NCI-H345 treated with DMSO at 0.1 percent for 48 hours (cell line): Measurements from ENCODE around the gene MAGIX.
"Not testable (repeated sequence)": the region's sequence is repeated elsewhere in the genome, so short reads cannot be mapped to it uniquely, and the experiment has no call there.

Source experiments
- DNase-seq: peaks from one replicate; lab custom pipeline; 2025; ENCODE audit not compliant: unreplicated experiment; lab: John Stamatoyannopoulos, UW

Gene MAGIX

DNA sequence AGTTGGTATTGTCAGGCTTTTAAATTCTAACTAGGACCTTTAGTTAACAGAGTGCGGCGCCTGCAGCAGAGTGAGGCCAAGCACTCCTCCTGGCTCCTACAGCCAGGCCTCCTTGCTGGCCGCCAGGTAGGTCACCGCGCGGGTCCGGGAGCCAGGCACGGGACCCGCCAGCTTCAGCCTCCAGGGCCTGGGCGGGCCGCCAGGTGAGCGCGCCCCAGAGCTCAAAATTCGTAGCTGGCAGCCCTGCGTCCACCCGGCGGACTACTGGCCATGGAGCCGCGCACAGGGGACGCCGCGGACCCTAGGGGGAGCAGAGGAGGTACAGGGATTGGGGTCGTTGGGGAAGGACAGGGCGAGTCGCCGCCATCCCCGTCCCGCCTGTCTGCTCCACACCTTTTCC is at the start of gene MAGIX:
Gene MAGIX, plus strand, starts transcription at position 139 of the 400 bp plus-strand sequence. Its CDS starts 132 bp downstream, at position 271.
- DNase-seq, result no peak

DNA sequence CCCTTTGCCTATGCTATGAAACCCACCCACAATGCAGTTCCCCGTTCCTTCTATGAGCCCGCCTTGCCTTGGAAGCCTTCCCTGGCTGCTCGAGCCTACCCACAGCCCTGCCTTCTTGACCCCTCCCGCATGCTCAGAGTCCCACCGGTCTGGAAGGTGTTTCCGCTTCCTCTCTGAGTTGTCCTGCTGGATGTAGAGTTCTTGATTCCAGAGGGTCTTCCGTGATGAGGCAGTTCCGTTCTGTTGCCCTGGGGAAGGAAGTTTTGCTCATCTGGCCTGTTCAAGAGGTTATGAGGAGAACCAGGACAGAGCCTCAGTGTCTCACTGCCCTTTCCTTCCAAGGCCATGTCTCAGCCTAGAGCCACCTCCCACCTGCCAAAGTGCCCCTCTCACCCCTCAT is 46.5 kb upstream of the MAGIX start:
- DNase-seq, result no peak

DNA sequence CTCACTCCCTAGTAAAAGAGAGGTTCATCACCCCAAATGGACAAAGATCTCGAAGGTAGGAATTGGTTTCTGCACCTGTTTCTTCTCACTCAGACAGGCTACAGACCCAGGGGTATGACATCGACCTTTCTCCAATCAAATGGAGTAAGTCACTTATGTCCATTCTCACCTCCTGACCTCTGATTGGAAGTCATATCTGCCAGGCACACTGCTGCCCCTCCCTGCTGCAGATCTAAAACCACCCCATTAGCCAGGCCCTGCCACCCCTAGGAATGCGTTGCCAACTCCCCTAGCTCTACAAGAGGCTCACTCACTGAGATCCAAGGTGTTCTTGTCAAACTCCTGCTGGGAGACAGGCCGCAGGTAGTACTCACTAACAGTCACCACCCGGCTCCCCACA is 45.8 kb upstream of the MAGIX start:
- DNase-seq, result no peak

DNA sequence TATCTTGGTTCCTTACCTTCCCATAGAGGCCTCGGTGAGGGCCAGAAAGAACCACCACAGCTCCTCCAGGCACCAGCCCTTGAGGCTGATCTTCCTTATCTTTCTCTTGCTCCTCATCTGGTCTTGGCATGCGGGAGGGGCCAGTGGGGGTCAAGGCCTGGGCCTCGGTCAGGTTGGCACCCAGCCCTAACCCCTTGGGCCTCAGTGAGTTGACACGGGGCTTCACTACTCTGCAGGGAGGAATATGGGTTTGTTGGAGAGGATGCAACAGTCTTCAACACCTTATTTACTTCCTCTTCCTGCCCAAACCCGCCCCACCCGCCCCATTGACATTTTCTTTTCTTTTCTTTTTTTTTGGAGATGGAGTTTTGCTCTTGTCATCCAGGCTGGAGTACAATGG is 45.0 kb upstream of the MAGIX start:
- no peak for DNase-seq

DNA sequence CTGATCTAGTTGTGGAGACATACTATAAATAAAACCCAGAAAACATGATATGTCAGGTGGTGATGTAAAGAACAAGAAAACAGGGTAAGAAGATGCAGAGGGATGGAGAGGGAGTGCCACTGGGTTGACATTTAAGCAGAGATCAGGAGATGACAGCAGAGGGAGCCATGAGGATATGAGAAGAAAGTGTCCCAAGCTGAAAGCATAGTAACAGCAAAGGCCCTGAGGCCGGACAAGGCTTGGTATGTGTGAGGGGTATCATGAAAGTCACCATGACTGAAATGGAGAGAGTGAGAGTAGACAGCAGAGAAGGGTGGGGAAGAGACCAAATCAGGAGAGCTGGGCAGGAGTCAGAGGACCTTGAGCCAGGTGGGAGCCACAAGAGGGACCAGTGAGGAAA is 42.5 kb upstream of the MAGIX start:
- DNase-seq, result no peak

DNA sequence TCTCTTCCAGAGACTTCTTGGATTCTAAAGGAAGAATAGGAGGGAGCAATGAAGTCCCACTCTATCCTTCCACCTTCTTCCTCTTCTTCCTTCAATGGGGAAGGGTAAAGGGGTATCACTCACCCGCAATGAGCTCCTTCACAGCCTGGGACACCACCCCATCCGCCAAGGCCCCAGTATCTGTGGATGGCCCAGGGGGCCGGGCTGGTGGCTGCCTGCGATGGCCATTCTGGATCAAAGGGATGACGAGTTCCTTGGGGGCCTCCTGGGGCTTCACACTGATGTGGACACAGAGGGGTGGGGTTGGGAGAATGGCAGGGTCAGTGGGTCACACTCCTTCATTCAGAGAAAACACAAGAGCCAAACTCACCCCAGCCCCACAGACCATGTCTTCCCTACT is 40.1 kb upstream of the MAGIX start:
- DNase-seq, result no peak

DNA sequence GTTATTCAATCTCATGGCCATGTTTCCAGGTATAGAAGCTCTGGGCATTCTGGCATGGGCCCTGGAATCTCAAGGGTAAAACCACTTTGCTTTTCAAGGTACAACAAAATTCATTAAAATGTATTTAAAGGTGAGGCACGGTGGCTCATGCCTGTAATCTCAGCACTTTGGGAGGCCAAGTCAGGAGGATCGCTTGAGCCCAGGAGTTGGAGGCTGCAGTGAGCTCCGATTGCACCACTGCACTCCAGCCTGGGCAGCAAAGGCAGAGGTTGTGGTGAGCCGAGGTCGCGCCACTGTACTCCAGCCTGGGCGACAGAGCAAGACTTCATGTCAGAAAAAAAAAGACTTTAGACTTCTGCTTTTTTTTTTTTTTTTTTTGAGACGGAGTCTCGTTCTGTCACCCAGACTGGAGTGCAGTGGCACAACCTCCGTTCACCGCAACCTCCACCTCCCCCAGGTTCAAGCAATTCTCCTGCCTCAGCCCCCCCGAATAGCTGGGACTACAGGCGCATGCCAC is 34.8 kb upstream of the MAGIX start:
- not testable (repeated sequence) for DNase-seq

DNA sequence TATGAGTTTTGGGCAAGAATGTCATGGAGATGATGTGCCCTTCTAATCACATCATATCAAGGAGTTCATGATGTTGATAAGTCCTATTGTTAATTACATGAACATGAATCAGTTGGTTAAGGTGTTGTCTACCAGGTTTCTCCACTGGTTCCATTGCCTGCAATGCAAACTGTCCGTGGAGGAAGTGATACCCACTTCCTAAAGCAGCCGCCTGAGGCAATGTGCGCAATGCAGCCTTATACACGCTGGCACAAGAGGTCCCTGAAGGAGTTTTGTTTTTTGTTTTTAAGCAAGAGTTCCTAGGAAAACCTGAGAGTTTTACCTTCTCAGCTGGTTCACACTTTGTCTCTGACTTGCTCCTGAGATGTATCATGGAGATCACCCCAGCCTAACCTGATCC is 33.1 kb upstream of the MAGIX start:
- no peak for DNase-seq

DNA sequence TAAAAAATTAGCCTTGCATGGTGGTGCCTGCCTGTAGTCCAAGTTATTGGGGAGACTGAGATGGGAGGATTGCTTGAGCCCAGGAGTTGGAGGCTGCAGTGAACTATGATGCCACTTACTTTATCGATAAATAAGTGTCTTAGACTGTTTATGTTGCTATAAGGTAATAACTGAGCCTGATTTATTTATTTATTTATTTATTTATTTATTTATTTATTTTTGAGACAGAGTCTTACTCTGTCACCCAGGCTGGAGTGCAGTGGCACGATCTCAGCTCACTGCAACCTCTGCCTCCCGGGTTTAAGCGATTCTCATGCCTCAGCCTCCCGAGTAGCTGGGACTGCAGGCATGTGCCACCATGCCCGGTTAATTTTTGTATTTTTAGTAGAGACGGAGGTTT is 30.3 kb upstream of the MAGIX start:
- not testable (repeated sequence) for DNase-seq

DNA sequence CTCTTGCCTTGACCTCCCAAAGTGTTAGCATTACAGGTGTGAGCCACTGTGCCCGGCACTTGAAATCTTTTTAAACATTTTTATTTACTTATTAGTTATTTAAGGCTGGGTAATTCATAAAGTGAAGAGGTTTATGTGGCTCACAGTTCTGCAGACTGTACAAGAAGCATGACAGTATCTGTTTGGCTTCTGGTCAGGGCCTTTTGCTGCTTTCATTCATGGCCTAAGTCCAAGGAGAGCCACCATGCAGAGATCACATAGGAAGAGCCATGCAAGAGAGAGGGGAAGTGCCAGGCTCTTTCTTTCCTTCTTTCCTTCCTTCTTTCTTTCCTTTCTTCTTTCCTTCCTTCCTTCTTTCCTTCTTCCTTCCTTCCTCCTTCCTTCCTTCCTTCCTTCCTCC is 28.8 kb upstream of the MAGIX start:
- DNase-seq, result no peak

DNA sequence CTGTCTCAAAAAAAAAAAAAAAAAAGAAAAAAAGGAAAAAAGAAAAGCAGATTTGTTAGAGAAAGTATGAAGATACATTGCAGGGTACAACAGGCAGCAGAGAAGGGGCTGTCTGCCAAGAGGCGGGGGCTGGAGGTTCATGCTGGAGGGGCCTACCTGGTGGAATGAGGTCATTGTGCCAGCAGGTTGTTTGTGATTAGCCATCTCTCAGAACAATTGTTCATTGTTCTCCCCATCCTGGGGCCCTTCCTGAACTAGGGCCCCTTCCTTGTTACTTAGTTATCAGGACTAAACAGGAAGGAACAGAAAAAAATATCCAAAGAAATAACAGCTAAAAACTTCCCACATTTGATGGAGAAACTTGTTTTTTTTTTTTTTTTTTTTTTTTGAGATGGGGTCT is 25.1 kb upstream of the MAGIX start:
- DNase-seq, result no peak

DNA sequence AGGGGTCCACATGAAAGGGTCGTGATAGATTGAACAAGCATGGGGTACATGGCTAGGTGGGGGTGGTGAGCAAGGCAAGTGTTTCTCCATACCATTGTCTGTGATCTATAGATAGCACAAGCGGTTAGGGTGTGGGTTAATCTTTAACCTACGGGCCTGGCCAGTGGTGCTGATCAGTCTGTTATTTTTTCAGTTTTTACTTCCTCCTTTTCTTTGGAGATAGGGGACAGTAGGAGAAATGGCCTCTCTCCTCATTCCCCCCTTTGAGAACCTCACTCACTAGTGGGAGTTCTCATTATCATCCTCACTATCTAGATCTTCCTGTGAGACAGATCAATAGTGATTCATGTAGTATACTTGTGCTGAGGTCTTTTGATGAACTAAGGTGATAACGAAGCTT is 22.8 kb upstream of the MAGIX start:
- DNase-seq, result no peak

DNA sequence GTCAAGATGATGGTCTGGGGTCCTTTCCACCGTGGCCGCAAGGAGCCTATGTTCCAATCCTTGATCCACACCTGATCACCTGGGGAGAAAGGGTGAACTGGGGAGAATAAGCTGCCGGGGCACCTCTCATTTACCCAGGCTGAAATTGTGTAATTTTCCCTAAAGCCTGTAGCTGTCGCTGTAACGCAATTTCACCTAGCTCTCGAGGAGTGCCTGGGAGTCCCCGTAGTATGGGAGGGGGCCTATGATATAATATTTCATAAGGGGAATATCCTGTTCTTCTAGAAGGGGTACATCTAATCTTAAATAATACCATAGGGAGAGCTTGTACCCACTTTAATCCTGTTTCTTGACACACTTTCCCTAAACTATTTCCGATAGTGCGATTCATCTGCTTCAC is 20.3 kb upstream of the MAGIX start:
- not testable (repeated sequence) for DNase-seq

DNA sequence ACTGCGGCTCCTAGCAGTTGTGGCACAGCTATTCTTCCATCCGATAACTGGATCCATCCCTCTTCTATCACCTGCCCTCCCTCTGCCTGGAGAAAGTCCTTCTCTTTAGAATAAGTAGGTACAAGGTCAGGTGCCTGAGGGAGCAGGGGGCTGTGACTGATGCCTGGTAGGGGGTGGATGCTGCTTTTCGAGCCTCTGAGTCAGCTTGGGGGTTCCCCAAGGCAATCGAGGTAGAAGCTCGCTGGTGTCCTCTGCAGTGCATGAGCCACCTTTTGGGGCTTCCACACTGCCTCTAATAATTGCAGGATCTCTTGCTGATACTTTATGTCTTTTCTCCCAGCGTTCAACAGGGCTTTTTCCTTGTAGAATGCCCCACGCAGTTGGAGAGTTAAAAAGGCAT is 19.4 kb upstream of the MAGIX start:
- DNase-seq, result not testable (repeated sequence)

DNA sequence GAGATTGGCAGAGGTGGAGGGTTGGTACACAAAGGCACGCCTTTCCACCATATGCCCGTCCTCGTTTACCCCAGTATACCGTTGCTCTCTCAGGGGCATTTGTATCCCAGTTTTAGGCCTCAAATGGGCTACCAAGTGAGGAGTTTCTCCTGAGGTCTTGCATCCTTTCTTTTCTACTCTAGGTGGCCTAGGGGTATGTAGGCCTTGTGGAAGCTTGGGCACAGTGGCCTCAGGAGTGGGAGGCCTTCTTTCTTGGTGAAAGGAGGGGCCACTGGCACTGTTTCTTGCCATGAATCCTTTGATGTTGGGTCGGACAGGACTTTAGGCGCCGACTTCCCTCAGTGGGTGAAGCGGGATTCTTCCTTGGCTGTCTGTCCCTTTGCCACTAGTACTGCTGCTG is 15.3 kb upstream of the MAGIX start:
- no peak for DNase-seq

DNA sequence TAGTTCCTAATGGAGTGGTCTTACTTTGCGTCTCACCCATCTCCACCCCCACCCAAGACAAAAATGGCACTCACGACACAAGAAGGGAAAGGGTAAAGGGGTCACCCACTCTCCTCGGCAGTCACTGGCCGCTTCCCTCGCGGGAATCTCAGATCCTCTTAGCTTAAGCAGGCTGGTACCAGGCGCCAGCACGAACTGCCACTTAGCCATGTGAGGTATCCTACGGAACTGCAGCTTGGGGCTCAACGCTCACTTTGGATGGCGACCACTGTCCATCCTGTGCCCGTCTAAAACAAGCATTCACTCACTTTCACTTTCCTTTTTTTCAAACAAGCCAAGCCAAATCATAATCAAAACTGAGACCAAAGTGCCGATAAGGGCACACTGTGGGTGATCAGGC is 14.6 kb upstream of the MAGIX start:
- no peak for DNase-seq

DNA sequence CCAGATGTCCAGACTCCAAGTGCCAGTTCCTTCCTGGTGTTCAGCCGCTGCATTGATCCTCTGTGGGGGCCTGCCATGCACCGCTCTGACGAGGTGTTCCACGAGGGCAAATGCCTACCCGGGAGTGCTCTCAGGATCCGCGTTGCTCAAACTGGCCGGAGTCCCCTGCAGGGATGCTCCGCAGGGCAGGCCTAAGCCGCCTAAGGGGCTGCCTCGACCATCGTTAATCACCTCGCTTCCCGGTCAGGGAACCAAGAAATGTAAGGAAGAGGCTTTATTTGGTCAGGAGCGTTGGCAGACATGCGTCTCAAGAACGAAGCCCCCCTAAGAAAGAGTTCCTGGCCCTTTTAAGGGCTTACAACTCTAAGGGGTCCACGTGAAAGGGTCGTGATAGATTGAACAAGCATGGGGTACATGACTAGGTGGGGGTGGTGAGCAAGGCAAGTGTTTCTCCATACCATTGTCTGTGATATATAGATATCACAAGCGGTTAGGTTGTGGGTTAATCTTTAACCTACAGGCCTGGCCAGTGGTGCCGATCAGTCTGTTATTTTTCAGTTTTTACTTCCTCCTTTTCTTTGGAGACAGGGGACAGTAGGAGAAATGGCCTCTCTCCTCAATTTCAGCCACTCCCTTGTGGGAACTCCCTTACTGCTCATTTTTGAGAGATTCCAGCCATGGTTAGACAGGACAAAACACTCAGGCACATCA is 14.0 kb upstream of the MAGIX start:
- not testable (repeated sequence) for DNase-seq

DNA sequence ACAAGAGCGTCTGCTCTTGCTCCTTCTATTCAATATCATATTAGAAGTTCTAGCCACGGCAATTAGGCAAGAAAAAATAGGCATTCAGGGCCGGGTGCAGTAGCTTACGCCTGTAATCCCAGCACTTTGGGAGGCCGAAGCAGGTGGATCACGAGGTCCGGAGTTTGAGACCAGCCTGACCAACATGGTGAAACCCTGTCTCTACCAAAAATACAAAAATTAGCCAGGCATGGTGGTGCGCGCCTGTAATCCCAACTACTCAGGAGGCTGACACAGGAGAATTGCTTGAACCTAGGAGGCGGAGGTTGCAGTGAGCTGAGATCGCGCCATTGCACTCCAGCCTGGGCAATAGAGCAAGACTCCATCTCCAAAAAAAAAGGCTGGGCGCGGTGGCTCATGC is 13.3 kb upstream of the MAGIX start:
- DNase-seq, result not testable (repeated sequence)

DNA sequence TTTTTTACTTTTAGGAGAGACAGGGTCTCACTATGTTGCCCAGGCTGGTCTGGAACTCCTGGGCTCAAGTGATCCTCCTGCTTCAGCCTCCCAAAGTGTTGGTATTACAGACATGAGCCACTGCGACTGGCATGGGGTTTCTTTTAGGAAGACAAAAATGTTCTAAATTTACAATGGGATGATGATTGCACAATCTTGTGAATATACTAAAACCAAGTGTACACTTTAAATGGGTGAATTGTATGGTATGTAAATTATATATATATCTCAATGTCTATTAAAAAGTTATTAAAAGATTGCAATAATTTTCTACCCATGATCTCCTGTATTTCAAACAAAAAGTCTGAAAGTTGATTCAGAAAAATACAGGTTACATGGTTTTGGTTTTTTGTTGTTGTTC is 9.1 kb upstream of the MAGIX start:
- no peak for DNase-seq

DNA sequence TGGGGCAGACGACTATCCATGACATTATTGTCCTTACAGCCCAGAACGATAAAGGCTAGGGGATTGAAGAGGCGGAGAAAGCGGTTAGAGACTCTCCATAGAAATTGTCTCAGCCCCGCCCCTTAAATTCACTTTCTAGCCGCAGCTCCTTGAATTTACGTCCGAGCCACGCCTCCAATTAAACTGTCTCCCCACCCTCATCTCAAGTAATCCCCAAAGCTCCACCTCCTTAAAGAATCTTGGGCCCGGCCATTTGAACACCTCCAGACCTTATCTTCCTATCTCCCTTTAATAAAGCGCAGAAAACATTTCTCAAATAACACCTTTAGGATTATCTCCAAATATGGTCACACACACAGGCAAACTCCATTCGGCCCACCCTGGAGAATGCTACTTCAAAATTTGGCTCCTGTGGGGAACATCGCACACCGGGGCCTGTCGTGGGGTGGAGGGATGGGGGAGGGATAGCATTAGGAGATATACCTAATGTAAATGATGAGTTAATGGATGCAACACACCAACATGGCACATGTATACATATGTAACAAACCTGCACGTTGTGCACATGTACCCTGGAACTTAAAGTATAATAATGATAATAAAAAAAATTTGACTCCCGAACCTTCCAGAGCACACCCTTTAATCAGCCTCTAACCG is 7.2 kb upstream of the MAGIX start:
- no peak for DNase-seq

DNA sequence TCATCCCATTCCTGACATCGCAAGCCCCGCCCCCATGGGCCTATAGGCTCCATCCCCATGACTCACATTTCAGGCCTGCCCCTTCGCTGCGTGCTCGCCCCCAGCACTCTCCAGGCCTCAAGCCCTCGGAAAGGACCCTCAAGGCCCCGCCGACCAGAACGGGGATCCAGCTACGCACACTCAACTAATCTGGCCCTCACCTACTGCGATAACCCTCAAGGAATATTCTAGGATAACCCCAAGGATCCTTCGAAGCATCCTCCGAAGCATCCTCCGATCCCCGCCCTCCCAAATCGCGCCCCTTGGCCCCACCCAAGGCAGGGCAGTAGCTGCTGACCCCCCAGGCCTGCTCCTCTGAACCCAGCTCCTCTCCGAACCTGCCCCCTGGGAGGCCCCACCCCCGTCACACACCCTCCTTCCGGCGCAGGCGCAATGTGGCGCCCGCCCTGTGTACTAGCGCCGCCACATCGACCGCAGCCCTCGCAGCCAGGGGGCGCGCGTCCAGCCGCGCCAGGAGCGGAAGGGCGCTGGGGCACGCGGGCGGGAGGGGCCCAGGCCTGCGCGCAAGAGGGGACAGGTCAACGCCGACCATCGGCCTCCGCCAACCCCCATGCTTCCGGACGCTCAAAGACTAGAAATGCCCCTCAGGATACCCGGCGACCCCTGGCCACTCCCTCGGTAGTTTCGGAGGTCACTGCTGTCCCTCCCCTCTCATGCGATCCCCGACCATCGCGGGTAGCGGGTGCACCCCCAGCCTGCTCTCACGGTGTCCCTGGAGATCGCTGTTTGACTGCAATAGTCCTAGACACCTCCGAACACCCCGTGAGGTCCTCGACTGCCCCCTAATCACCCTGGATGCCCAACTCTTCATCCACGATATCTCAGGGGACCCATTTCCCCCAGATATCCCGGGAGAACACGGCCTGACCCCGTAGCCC is 6.4 kb upstream of the MAGIX start:
- peak; percentile 76 for DNase-seq

DNA sequence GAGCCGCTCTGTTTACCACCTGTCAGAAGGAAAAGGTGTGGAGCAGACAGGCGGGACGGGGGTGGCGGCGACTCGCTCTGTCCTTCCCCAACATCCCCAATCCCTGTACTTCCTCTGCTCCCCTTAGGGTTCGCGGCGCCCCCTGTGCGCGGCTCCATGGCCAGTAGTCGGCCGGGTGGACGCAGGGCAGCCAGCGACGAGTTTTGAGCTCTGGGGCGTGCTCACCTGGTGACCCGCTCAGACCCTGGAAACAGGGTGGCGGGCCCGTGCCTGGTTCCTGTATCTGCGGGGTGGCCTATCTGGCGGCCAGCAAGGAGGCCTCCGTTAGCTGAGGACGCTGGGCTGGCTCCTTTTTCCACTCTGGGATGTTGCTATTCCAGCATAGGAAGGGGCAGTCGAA is 5.4 kb upstream of the MAGIX start:
- DNase-seq, result no peak
